Measurements from ENCODE around the gene HIC2.
"Not testable (repeated sequence)": the region's sequence is repeated elsewhere in the genome, so short reads cannot be mapped to it uniquely, and the experiment has no call there.

DNA sequence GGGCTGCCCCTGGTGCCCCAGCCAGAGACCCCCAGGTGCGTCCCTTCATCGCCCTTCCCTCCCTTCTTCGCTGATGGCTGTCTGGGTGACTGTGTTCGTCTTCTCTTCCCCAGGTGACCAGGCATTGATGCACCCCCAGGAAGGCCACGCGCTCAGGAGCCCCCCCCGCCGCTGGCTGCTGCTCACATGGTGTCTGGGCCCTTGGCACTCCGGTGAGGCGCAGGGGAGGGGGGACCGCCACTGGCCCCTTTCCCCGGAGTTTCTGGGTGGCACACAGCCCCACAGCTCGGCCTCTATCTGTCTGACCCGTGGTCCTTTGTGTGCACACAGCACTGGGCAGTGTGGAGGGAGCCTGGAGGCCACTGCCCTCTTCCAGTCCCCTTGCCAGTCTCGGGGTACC is 25.5 kb downstream of the HIC2 start:
- TF ChIP-seq, protein P1, sequence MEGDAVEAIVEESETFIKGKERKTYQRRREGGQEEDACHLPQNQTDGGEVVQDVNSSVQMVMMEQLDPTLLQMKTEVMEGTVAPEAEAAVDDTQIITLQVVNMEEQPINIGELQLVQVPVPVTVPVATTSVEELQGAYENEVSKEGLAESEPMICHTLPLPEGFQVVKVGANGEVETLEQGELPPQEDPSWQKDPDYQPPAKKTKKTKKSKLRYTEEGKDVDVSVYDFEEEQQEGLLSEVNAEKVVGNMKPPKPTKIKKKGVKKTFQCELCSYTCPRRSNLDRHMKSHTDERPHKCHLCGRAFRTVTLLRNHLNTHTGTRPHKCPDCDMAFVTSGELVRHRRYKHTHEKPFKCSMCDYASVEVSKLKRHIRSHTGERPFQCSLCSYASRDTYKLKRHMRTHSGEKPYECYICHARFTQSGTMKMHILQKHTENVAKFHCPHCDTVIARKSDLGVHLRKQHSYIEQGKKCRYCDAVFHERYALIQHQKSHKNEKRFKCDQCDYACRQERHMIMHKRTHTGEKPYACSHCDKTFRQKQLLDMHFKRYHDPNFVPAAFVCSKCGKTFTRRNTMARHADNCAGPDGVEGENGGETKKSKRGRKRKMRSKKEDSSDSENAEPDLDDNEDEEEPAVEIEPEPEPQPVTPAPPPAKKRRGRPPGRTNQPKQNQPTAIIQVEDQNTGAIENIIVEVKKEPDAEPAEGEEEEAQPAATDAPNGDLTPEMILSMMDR (conservative IDR thresholded peaks at IDR 0.05; ENCODE audit: low read depth, low read length): not testable (repeated sequence)
- TF ChIP-seq EZH2 (IDR thresholded peaks at IDR 0.05; ENCODE audit: low read length, unreplicated experiment): not testable (repeated sequence)
